ENCODE results near the gene KCNMB4.

The KCNMB4 gene

DNA sequence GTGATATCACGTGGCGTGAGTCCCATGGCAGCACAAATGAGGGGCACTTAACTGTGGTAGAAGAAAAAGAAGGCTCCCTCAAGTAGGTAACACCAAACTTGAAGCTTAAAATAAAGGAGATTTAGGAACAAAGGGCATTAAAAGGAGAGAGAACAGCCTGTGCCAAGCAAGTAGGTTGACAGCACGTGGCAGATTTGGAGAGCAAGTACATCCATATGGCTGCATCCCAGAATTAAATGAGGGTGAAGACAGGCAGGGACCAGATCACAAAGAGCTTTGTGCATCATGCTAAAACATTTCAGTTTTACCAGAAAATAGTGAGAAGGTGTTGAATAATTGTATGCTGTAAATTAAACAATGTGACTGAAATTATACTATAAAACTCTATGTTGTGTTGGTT lies 32.8 kb downstream of the KCNMB4 start:
- H3K4me1 ChIP-seq = no peaks in the 10 kb centered on the region
- no peaks in the 10 kb centered on the region for H3K27me3 ChIP-seq
- H3K36me3 ChIP-seq = no peaks in the 10 kb centered on the region
- TF ChIP-seq, protein P1, sequence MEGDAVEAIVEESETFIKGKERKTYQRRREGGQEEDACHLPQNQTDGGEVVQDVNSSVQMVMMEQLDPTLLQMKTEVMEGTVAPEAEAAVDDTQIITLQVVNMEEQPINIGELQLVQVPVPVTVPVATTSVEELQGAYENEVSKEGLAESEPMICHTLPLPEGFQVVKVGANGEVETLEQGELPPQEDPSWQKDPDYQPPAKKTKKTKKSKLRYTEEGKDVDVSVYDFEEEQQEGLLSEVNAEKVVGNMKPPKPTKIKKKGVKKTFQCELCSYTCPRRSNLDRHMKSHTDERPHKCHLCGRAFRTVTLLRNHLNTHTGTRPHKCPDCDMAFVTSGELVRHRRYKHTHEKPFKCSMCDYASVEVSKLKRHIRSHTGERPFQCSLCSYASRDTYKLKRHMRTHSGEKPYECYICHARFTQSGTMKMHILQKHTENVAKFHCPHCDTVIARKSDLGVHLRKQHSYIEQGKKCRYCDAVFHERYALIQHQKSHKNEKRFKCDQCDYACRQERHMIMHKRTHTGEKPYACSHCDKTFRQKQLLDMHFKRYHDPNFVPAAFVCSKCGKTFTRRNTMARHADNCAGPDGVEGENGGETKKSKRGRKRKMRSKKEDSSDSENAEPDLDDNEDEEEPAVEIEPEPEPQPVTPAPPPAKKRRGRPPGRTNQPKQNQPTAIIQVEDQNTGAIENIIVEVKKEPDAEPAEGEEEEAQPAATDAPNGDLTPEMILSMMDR (IDR thresholded peaks at IDR 0.05; ENCODE audit: low read depth, low read length) = no peak
- H3K4me3 ChIP-seq (ENCODE audit: low read depth, low read length) = no peak overlapping the region
- no peak for DNase-seq
- H3K9me3 ChIP-seq = no peaks in the 10 kb centered on the region

DNA sequence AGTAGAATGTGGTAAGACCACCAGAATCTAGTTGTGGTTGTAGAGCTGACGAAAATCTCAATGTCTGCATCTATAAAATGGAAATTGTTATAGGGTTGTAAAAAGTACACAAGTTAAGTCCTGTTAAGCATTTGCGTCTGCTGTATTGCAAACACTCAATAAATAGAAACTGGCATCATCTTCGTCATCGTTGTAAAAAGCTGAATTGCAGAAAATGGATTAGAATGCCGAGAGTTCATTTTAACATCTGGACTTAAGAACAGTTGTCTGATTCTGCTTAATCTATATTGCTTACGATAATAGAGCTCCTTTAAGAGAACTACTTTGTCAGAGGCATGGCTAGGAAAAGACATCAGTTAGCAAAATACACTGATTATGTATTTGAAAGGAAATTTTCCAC lies 33.2 kb downstream of the KCNMB4 start:
- TF ChIP-seq, protein P1 (IDR thresholded peaks at IDR 0.05; ENCODE audit: low read depth, low read length) = no peak
- H3K4me3 ChIP-seq (ENCODE audit: low read depth, low read length) = no peak overlapping the region
- no peaks in the 10 kb centered on the region for H3K4me1 ChIP-seq
- no peak for DNase-seq
- H3K36me3 ChIP-seq = no peaks in the 10 kb centered on the region
- H3K27me3 ChIP-seq = no peaks in the 10 kb centered on the region
- no peaks in the 10 kb centered on the region for H3K9me3 ChIP-seq

DNA sequence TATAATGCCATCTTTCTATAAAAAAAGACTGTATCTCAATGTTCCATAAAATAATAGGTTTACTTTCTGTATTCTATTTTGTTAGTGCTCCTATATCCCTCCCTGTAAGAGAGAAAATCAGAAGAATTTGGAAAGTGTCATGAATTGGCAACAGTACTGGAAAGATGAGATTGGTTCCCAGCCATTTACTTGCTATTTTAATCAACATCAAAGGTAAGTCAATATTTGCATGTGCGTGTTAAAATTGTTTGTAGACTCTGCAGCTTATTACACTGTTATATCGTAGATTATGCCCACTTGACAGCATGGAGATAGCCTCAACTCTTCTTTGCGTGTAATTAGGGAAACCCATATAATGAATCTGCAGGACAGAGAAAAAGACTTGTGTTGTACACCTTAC lies 34.0 kb downstream of the KCNMB4 start:
- no peak for DNase-seq
- TF ChIP-seq, protein P1 (IDR thresholded peaks at IDR 0.05; ENCODE audit: low read depth, low read length) = no peak
- Histone ChIP-seq H3K4me1 (no peaks in the 10 kb centered on the region), H3K4me3 (ENCODE audit: low read depth, low read length) (no peak overlapping the region), H3K36me3 (no peaks in the 10 kb centered on the region), H3K9me3 (no peaks in the 10 kb centered on the region), H3K27me3 (no peaks in the 10 kb centered on the region)

DNA sequence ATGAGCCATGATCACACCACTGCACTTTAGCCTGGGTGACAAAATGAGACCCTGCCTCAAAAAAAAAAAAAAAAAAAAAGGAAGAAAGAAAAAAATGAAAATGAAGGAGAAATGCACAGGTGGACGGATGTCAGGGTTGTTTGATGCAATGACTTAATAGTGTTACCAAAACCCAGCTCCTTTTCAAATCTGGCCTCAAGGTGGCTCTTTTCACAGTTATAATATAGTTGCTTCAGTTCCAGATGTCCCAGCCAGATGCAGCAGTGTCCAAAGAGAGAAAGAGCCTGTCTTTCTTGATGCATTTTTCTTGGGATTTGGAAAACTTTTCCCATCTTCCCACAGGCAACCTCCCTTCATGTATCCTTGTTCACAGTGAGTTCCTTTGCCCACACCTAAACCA lies 36.5 kb downstream of the KCNMB4 start:
- Histone ChIP-seq H3K36me3 (no peaks in the 10 kb centered on the region), H3K9me3 (no peaks in the 10 kb centered on the region), H3K27me3 (no peaks in the 10 kb centered on the region), H3K4me3 (ENCODE audit: low read depth, low read length) (no peak overlapping the region), H3K4me1 (no peaks in the 10 kb centered on the region)
- no peak for DNase-seq
- TF ChIP-seq, protein P1 (IDR thresholded peaks at IDR 0.05; ENCODE audit: low read depth, low read length) = no peak

DNA sequence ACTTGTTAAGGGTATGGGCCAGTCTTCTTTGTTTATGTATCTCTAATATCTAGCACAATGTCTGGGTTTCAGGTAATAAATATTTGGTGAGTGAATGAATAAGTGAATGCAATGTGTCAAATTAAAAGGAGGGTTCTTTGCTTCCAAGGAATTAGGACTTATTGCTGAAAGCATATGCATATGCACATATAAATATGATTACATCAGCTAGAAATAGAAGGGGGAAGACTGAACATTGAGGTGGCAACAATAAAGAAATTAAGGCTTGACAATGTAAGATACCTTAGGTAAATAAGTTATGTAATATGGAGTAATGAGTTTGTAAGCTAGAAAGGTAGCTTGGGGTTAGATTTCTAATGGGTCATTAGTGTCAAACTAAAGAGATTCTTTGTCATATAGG lies 37.7 kb downstream of the KCNMB4 start:
- TF ChIP-seq, protein P1 (IDR thresholded peaks at IDR 0.05; ENCODE audit: low read depth, low read length) = no peak
- H3K27me3 ChIP-seq = no peaks in the 10 kb centered on the region
- H3K9me3 ChIP-seq = no peaks in the 10 kb centered on the region
- H3K4me3 ChIP-seq (ENCODE audit: low read depth, low read length) = no peak overlapping the region
- no peak for DNase-seq
- no peaks in the 10 kb centered on the region for H3K36me3 ChIP-seq
- no peaks in the 10 kb centered on the region for H3K4me1 ChIP-seq

DNA sequence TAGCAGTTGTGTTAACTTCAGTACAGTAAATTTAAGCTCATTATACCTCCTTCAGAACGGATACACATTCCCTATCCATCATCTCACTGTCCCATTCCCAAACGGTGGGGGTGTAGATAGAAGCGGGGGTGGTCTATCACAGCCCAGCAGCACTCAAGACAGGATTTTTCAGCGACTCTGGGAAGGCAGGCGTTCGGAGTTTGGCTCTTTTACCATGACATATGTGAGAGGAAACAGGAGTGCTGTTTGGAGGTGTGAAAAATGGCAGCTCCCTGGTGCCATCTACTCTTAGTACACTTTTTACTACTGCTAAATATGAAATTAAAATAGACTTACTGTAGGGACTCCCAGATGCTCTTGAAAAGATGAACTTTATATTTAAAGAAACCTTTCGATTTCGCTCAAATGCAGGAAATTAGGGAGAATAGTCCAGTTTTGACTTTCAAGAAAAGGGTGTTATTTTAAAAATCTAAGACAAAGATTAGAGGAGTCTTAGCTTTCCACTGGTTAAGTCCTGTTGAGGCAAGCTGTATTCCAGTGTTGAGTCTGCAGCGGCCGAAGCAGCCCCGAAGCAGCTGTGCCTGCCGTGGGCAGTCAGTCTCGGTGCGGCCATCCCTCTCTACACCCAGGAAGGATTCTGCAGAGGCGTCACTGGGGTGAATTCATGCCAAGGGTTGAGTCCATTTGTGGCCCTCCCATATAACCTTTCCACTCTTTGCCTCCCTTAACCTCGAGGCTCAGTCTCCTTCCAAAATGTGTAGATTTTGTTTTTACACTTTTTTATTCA lies 42.1 kb downstream of the KCNMB4 start:
- Histone ChIP-seq H3K36me3 (no peaks in the 10 kb centered on the region), H3K27me3 (no peaks in the 10 kb centered on the region; the same call in 1 of the 2 replicates), H3K4me1 (no peaks in the 10 kb centered on the region), H3K9me3 (no peaks in the 10 kb centered on the region), H3K4me3 (ENCODE audit: low read depth, low read length) (no peak overlapping the region)
- TF ChIP-seq, protein P1 (IDR thresholded peaks at IDR 0.05; ENCODE audit: low read depth, low read length) = no peak
- DNase-seq = no peak

Measured in BE2C (cell line).